ENCODE measurements around the gene ADH6.
"Not testable (repeated sequence)": the region's sequence is repeated elsewhere in the genome, so short reads cannot be mapped to it uniquely, and the experiment has no call there.

The ADH6 gene

DNA sequence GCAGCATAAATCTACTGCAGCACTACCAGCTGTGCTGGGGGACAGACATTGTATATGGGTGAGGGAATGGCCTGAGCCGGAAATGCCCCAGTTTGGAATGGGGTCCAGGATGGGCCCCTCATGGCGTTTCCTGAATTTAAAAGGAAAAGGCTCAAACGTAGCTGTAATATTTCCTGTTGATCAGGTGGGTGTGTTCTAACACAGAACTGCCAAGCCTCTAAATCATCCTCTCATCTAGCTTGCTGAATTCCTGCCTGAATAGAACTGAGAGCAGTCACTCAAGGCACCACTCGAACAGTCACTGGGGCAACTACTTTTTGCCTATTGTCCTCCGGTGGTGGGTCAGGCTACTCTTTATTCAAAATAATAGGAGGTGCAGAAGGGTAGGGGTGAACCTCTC lies 28.7 kb downstream of the ADH6 start:
- no peak for DNase-seq (ENCODE audit: low spot score)

DNA sequence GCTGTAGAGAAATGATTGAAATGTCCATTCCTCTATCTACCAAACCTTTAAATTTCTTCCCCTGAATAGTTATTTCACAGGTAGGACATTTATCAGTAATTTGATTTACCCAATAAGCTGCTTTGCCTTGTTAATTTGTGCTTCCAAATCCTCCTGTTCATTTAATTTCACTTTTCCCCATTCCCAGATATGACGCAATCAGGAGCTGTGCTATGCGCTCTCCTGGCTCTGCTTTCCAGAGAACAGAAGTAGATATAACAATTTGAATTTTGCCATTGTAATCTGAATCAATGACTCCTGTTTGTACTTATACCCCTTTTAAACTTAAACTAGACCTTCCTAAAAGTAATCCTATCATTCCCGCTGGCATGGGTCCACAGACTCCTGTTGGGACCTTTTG lies 29.1 kb downstream of the ADH6 start:
- DNase-seq (ENCODE audit: low spot score): not testable (repeated sequence)

DNA sequence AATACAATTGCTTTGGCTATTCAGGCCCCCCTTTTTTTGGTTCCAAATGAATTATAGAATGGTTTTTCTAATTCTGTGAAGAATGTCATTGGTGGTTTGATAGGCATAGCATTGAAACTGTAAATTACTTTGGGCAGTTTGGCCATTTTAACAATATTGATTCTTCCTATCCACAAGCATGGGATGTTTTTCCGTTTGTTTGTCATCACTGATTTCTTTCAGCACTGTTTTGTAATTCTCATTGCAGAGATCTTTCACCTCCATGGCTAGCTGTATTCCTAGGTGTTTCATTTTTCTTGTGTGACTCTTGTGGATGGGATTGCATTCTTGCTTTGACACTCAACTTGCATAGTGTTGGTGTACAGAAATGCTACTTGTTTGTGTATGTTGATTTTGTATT lies 33.0 kb downstream of the ADH6 start:
- DNase-seq (ENCODE audit: low spot score): no peak

DNA sequence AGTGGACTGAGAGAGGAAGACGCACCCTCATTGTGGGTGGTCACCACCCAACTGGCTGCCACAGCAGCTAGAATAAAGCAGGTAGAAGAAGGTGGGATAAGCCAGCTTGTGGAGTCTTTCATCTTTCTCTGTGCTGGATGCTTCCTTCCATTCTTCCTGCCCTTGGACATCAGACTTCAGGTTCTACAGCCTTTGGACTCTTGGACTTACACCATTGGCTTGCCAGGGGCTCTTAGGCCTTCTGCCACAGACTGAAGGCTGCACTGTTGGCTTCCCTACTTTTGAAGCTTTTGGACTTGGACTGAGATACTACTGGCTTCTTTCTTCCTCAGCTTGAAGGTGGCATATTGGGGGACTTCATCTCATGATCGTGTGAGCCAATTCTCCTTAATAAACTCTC lies 33.5 kb downstream of the ADH6 start:
- no peak for DNase-seq (ENCODE audit: low spot score)

DNA sequence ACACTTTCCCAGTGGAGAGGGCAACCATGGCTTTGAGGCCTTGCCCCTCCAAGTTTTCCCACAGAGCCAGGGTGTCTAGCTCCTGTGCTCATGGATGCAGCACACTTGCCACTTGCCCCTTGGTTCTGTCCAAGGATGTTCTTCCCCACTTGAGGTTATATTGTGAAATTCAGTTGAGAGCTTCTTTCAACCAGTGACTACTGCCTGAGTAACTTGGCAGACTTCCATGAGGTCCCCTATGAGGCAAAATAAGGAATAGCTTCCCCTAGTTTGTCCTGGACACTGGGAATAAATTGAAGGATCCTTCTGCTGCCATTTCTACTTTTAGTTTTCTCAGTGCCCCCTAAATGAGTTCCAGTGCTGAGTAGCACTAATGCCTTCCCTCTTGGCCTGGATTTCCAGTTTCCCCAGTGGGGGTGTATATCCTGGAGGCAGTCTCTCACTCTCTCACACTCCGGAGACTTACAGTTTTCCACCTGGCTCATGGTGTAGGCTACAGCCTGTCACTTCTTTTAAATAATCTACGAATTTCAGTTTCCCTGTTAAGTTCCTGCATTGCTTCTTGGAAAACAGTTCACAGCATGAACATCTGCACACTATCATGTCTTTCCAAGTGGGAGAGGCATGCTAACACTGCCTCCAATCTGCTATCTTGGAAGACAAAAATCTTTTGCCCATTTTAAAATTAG lies 38.5 kb downstream of the ADH6 start:
- DNase-seq (ENCODE audit: low spot score): no peak

DNA sequence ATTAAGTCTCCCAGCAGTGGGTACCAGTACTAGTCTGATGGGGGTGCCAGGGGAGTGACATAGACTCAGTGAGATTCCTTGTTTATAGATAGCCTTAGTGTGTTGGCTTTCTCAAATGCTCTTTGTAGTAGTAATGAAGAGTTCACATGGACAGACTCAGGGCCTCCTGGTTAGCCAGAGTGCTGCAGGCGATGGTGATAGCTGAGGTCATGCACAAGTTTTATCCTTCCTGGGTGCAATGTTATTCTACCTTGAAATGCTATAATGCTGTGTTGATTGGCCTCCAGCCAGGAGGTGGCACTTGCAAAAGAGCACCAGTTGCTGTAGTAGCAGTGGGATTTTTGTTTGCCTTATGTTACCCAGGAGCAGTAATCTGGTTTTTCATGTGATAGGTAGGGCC lies 39.4 kb downstream of the ADH6 start:
- no peak for DNase-seq (ENCODE audit: low spot score)

DNA sequence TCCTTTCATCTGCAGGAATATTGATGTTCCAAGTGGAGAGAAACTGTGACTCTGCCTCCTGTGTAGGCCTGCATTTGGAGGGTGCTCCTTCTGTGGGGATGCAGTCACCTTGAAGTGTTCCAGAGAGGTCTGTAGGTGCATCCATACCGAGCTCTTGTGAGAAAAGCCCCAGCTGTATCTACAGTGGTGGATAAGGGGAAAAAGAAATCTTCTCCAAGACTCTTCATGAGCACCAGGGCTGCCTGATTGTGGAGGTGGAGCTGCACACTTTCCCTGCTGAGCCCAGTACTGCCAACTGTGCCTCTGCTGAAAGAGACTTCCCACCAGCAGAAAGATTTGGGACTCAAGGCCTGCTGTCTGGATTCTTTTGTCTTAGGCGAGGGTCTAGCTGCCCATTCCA lies 39.9 kb downstream of the ADH6 start:
- DNase-seq (ENCODE audit: low spot score): no peak

DNA sequence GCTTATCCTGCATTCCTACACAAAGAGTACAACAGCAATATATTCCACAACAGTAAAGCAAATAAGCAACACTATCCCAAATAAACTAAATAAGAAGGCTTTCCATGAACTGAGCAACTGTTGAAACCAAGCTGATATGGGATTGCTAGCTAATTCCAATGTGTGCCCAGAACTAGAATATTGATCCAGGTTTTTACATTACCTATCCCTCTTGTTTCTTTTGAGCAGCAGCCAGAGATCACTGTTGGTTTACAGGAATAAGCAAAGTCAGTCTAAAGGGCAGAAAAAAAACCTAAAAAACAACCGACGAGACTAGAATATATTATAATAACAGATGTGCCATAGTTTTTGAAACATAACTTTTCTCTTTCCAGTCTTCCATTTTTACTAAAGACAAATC lies 52.5 kb downstream of the ADH6 start:
- no peak for DNase-seq (ENCODE audit: low spot score)

DNA sequence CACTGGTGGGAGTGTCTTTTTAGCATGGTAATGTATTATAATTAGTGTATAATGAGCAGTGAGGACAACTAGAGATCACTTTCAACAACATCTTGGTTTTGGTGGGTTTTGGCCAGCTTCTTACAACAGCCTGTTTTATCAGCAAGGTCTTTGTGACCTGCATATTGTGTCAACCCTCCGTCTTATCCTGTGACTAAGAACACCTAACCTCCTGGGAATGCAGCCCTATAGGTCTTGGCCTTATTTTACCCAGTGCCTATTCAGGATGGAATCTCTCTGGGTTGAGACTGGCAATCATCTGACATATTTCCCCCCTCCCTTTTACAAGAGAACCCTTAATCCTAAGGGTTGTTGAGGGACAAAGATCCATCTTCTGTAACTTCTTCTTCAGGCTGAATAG lies 53.1 kb downstream of the ADH6 start:
- DNase-seq (ENCODE audit: low spot score): no peak

DNA sequence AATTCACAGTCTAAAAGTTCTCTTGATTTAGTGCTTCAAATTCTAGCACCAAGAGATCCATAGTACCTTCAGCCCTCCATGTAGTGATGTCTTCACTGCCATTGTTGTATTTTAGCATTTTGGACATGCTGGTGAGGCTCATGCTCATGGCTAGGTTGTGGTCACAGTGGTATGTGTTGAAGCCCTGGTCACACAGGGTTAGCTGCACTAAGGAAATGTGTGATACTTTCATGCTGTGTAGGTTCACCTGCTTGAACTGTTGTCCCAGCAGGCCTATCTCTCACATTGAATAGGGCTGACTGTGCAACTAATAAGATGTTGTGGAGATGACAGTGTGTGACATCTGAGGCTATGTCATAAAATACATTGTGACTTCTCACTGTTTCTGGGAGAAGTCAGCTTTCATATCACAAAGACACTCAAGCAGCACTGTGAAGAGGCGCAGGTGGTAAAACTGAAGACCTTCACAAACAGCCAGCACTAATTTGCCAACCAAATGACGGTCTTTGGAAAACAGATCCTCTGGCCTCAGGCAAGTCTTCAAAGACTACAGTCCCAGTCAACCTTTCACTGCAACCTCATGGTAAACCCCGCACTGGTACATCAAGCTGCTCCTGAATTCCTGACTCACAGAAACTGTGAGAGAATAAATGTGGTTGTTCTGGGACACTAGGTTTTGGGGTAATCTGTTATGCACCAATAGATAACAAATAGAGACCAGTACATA lies 57.5 kb downstream of the ADH6 start:
- no peak for DNase-seq (ENCODE audit: low spot score)

DNA sequence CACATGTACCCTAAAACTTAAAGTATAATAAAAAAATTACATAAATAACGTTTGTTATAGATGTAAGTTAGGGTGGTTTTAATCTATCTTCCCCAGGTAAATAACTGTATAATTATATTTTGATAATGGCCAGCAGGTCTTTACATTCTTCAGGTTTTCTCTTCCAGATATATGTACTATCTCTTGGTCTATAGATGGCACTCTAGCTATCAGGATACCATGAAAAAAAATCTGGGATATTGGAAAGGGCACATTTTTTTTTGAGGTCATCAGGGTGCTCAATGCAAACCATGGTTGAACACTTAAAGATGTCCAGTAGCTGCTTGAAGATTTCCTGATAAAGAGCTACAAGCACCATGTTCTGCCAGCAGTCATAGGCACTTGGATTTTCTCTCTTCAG lies 59.3 kb downstream of the ADH6 start:
- DNase-seq (ENCODE audit: low spot score): no peak

DNA sequence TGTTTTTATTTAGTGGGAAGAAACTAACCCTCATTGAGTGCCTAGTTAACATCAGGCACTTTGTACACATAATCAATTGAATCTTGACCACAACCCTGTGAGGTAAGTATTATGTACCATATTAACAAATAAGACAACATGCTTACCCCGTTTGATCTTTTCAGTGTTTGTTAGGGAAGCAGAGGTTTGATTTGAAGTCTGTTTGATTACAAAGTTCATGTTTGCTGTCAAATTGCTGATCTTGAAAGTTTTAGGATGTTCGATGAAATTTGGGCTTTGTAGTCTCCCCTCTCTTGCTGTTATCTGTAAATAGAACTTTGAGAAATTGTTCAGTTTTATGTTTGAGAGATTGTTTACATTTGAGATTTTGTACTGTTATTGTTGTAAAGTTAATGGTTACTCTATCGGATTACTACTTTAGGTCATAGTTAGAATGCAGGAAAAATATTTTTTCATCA lies 61.5 kb downstream of the ADH6 start:
- no peak for DNase-seq (ENCODE audit: low spot score)

DNA sequence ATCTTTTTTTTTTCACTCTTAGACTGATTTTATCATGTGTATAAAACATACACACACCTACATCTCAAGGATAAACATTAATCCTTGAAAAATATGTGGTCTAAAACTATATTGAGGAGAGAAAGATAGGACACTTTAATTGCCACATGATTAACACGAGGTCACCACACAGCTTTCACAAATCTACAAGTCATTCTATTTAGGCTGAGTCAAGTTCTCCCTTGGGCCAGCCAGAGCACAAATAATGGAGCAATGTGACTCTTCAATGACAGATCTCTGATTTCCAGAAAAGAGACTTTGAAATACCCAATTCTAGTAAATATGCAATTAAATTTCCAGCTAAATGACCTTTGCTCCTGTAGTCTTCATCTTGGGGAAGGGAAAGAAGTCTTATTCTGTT lies 62.1 kb downstream of the ADH6 start:
- DNase-seq (ENCODE audit: low spot score): no peak

DNA sequence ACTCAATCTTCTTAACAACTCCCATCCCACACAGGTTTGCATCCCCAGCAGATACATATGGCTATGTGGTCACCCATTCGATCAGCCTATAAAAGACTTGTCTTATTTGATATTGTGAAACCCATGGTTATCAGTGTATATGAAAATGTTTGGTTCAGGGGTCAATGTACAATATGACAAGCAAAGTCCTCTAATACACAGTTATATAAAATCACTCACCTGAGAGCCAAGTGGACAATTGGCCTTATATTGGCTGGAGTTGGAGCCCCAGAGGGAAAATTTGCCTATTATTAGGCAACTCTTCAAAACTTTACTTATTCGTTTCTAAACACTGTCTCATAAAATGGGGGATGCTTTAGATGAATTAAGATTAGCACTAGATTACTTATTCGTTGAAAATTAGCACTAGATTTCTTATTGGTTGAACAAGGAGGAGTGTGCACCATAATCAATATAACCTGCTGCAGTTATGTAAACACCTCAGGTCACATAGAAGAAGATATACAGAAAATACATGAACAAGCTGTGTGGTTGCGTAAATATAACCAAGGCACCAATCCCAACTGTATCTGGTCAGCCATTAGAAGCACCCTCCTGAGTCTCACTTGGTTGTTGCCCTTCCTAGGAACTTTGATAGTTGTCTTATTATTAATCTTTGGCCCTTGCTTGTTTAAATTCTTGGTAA lies 64.2 kb downstream of the ADH6 start:
- DNase-seq (ENCODE audit: low spot score): no peak

Measured in D341Med (cell line).